ENCODE measurements around the gene GNAQ. TPM values are rescaled to one million over a fixed set of nuclear protein-coding genes. Genes with fewer than 3 reads are reported as not detected.
A peak's percentile ranks its signal among the peaks of the same experiment; 100 is the strongest.

GNAQ gene
- total RNA-seq, 1 experiment from 2014 or later: 28.7 TPM

GRCh38 chr9:78030553-78031443, 813 bp downstream of the GNAQ start:
- no peaks in the 10 kb centered on the region for H3K9me3 ChIP-seq (ENCODE audit: control insufficient read depth in 1 of 2, insufficient read depth in 1 of 2, low read depth in 1 of 2, low read length in 2 of 2)
- peak overlapping the region; percentile 55 for H3K9ac ChIP-seq (ENCODE audit: low read length)
- ChIA-PET CTCF (no interaction called here), POLR2A (no interaction called here), RAD21 (ENCODE audit: low non-redundant PET in 1 of 2, low total read pairs in 2 of 2, uncharacterized antibody in 2 of 2, unreplicated experiment in 2 of 2) (no interaction called here)
- H3K4me2 ChIP-seq (ENCODE audit: low read length): peak overlapping the region; percentile 85
- H3K27ac ChIP-seq (ENCODE audit: low read depth, low read length): peak overlapping the region; percentile 60
- intact Hi-C loops (cut with micrococcal nuclease): loop anchor here (10.0 kb wide), 3 partner anchors 186 to 576 kb away; no protein-coding TSS in a partner anchor
- peak overlapping the region; percentile 51 to 75 for H3K4me3 ChIP-seq (replicated peaks in 1 of 2; ENCODE audit: low read depth in 1 of 2, low read length in 2 of 2)
- peaks cover 29% of the 10 kb centered on the region for H3K79me2 ChIP-seq (ENCODE audit: insufficient read depth, low read length)
- peak; percentile 18 for ATAC-seq
- no peak overlapping the region for H2AFZ ChIP-seq (ENCODE audit: low read depth, low read length, poor library complexity, severe bottlenecking)
- peaks cover 11 to 24% of the 10 kb centered on the region in 2 experiments; a peak in 3 of 4 replicates for H3K4me1 ChIP-seq (ENCODE audit: control insufficient read depth in 1 of 2, insufficient read depth in 2 of 2, low read length in 2 of 2)
- BruUV-seq (replicated peaks): no TSS peak
- no peaks in the 10 kb centered on the region for H3K9me2 ChIP-seq (ENCODE audit: insufficient read depth)
- DNase-seq (ENCODE audit: low read depth, low spot score): no peak
- no peaks in the 10 kb centered on the region for H4K20me1 ChIP-seq (ENCODE audit: insufficient read depth)
- H3K36me3 ChIP-seq (ENCODE audit: control insufficient read depth in 1 of 2, insufficient read depth in 2 of 2, low read length in 2 of 2): no peaks in the 10 kb centered on the region
- no peak for TF ChIP-seq CBX3 (IDR thresholded peaks at IDR 0.05; ENCODE audit: low read depth)
- peak; percentile 6 for TF ChIP-seq TCF7L2 (IDR thresholded peaks at IDR 0.05; ENCODE audit: borderline replicate concordance, extremely low read depth, insufficient read depth, insufficient read length)
- no peak for TF ChIP-seq ELF1 (IDR thresholded peaks at IDR 0.05; ENCODE audit: borderline replicate concordance, low read depth)
- no peak for TF ChIP-seq SP1 (IDR thresholded peaks at IDR 0.05; ENCODE audit: low read depth)
- no peak for TF ChIP-seq YY1 (IDR thresholded peaks at IDR 0.05; ENCODE audit: extremely low read depth, insufficient replicate concordance, low read depth, low read length)
- peak; percentile 57 for TF ChIP-seq ZFX (IDR thresholded peaks at IDR 0.05)
- TF ChIP-seq ZBTB33 (IDR thresholded peaks at IDR 0.05; ENCODE audit: extremely low read depth, insufficient replicate concordance, low read length): no peak
- no peaks in the 10 kb centered on the region for H3K27me3 ChIP-seq (ENCODE audit: insufficient read depth, low read length)
